Mesendoderm (in vitro differentiated cells): ENCODE data around the gene WSB1.

Experiments
- DNase-seq: peaks from one replicate; pipeline ENCODE4 v3.0.0; 2013
- H2AK5ac ChIP-seq: 2 replicates; pipeline ENCODE4 v1.6.1; 2013; ENCODE audit warnings: low read length, inconsistent platforms
- H2BK120ac ChIP-seq: 2 replicates; pipeline ENCODE4 v1.6.1; 2013; ENCODE audit warnings: low read depth, mild to moderate bottlenecking, low read length, moderate library complexity, mixed read lengths
- H2BK15ac ChIP-seq: replicated peaks from 2 replicates; pipeline ENCODE4 v1.6.1; 2013; ENCODE audit warnings: low read depth, mild to moderate bottlenecking, moderate library complexity
- H2BK5ac ChIP-seq: 2 replicates; pipeline ENCODE4 v1.6.1; 2013; ENCODE audit warnings: low read length, inconsistent platforms
- H3K18ac ChIP-seq: 2 replicates; pipeline ENCODE4 v1.6.1; 2013; ENCODE audit warnings: mild to moderate bottlenecking, low read length, mixed read lengths
- H3K23ac ChIP-seq: one replicate; pipeline ENCODE4 v1.6.1; 2013; ENCODE audit warnings: low read length
- H3K27ac ChIP-seq: 2 replicates; pipeline ENCODE4 v1.5.1; 2013; ENCODE audit warnings: low read depth, mild to moderate bottlenecking, inconsistent platforms, low read length, moderate library complexity
- H3K27me3 ChIP-seq: 2 replicates; pipeline ENCODE4 v1.6.1; 2013; ENCODE audit warnings: low read length, control low read depth, mild to moderate bottlenecking, inconsistent platforms; ENCODE audit not compliant: insufficient read depth, poor library complexity
- H3K36me3 ChIP-seq: 2 replicates; pipeline ENCODE4 v1.6.1; 2013; ENCODE audit warnings: low read length, inconsistent platforms; ENCODE audit not compliant: control insufficient read depth, insufficient read depth
- H3K4ac ChIP-seq: one replicate; pipeline ENCODE4 v1.6.1; 2013; ENCODE audit warnings: low read depth, mild to moderate bottlenecking, low read length, moderate library complexity
- H3K4me1 ChIP-seq: 2 replicates; pipeline ENCODE4 v1.6.1; 2013; ENCODE audit warnings: low read depth, low read length, inconsistent platforms; ENCODE audit not compliant: control insufficient read depth
- H3K4me2 ChIP-seq: 2 replicates; pipeline ENCODE4 v1.6.1; 2013; ENCODE audit warnings: low read length
- H3K4me3 ChIP-seq: 2 replicates; pipeline ENCODE4 v1.5.1; 2013; ENCODE audit warnings: mild to moderate bottlenecking, low read length
- H3K56ac ChIP-seq: one replicate; pipeline ENCODE4 v1.6.1; 2013; ENCODE audit warnings: low read length
- H3K79me1 ChIP-seq: 2 replicates; pipeline ENCODE4 v1.6.1; 2013; ENCODE audit warnings: low read length, inconsistent platforms
- H3K79me2 ChIP-seq: 2 replicates; pipeline ENCODE4 v1.6.1; 2013; ENCODE audit warnings: mild to moderate bottlenecking, low read length; ENCODE audit not compliant: control insufficient read depth, insufficient read depth
- H3K9ac ChIP-seq: 2 replicates; pipeline ENCODE4 v1.6.1; 2013; ENCODE audit warnings: low read length, inconsistent platforms
- H4K5ac ChIP-seq: one replicate; pipeline ENCODE4 v1.6.1; 2013; ENCODE audit warnings: low read length
- H4K8ac ChIP-seq: one replicate; pipeline ENCODE4 v1.6.1; 2013; ENCODE audit warnings: low read depth, mild to moderate bottlenecking, control low read depth, low read length, moderate library complexity
- WGBS: extraction: QIAGEN DNeasy Blood & Tissue Kit; methylation state at CpG from one replicate; pipeline ENCODE4 v1.1.7; 2013; ENCODE audit warnings: low lambda C conversion rate, missing lambda C conversion rate; ENCODE audit not compliant: insufficient coverage; ENCODE audit errors: extremely low coverage; 5-methylcytosine and 5-hydroxymethylcytosine counted together

Gene WSB1

DNA sequence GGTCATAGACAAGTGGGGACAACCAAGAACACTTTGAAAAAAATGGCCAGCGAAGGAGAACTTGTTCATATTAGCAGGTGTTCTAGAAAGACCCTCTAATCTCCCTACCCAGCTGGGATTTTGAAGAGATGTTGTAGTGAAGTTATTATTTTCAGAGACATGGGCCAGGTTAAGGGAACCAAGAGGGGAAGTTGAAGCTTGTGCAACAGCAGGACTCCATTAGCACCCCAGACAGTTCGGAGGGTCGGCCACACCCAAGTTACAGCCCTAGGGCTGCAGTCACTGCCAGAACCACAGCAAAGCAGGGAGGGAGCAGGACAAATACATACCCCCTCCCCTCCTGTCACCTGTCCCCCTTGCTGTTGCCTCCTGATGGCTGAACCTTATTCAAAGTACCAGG, 42.3 kb downstream of the WSB1 start:
- Histone ChIP-seq H2BK15ac (no peak overlapping the region), H3K23ac (no peak overlapping the region), H3K56ac (no peak overlapping the region), H3K4ac (no peak overlapping the region), H2BK5ac (no peak overlapping the region), H3K79me1 (no peaks in the 10 kb centered on the region), H4K8ac (no peak overlapping the region), H3K4me1 (peaks cover 15% of the 10 kb centered on the region), H2BK120ac (no peak overlapping the region), H3K4me2 (no peak overlapping the region), H3K27ac (no peak overlapping the region), H3K4me3 (no peak overlapping the region), H3K18ac (no peak overlapping the region), H2AK5ac (no peak overlapping the region), H3K9ac (no peak overlapping the region), H3K36me3 (no peaks in the 10 kb centered on the region), H3K27me3 (no peaks in the 10 kb centered on the region), H3K79me2 (no peaks in the 10 kb centered on the region), H4K5ac (no peak overlapping the region)
- no CpG with 5 or more reads among the region's 3 CpGs for WGBS
- DNase-seq = no peak

DNA sequence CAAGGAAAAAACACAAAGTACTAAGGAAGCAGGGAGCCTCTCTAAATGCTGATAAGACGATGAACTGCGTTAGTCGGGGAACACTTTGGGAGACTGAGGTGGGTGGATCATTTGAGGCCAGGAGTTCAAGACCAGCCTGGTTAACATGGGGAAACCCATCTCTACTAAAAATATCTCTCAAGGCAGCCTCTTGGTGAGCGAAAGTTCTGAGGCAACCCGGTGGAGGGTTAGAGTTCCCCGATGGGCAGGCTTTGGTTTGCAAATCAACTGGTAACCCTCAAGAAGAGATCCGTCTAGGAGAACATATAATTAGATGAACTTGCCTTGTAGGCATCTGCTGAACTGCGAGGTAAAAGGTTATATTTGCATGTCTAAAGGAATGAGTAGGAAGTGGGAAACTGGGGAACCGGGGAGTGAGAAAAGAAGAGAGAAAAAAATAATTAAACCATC, 44.6 kb downstream of the WSB1 start:
- no peak overlapping the region for H2AK5ac ChIP-seq
- H3K79me1 ChIP-seq = no peaks in the 10 kb centered on the region
- peaks cover 17% of the 10 kb centered on the region for H3K4me1 ChIP-seq
- H3K36me3 ChIP-seq = no peaks in the 10 kb centered on the region
- no peak overlapping the region for H3K4ac ChIP-seq
- no peak overlapping the region for H4K8ac ChIP-seq
- H3K56ac ChIP-seq = peak overlapping the region; percentile 27
- no peak overlapping the region for H4K5ac ChIP-seq
- no peak overlapping the region for H2BK15ac ChIP-seq
- no peak overlapping the region for H3K9ac ChIP-seq
- no peak overlapping the region for H3K4me3 ChIP-seq
- H3K18ac ChIP-seq = peak overlapping the region; percentile 71
- no peak overlapping the region for H2BK5ac ChIP-seq
- H3K27me3 ChIP-seq = no peaks in the 10 kb centered on the region
- no peak overlapping the region for H3K23ac ChIP-seq
- H3K4me2 ChIP-seq = no peak overlapping the region
- H3K79me2 ChIP-seq = no peaks in the 10 kb centered on the region
- H2BK120ac ChIP-seq = peak overlapping the region; percentile 76
- H3K27ac ChIP-seq = no peak overlapping the region
- DNase-seq = no peak
- WGBS = no CpG with 5 or more reads among the region's 9 CpGs

DNA sequence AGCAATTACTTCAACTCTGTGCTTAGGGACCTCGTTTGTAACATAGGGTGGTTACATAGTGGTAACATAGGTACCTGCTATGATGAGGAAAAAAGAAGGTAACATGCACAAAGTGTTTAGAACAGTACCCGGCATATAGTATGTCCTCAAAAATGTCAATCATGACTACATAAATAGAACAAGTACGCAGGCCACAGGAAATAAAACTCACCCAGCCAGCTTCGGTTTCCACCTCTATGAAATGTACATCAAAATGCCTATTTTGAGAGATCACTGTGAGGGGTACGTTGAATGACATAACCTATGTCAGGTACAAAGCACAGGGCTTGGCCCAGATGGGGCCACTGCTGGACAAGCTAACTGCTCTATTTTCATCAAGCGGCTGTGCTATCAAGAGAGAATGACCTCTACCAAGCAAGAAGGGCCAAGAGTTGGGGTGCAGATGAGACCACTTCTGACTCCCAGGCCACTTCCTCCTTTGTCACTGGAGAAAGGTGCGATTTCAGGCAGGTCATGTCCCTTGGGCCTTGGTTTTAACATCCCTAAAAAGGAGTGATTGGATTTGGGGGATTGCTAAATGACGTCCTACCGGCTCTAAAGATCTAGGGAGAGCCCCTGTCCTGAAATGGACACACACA, 45.4 kb downstream of the WSB1 start:
- H3K4me3 ChIP-seq = no peak overlapping the region
- peak overlapping the region; percentile 24 for H2AK5ac ChIP-seq
- H2BK15ac ChIP-seq = no peak overlapping the region
- H4K8ac ChIP-seq = no peak overlapping the region
- H3K36me3 ChIP-seq = no peaks in the 10 kb centered on the region
- peak overlapping the region; percentile 71 for H3K18ac ChIP-seq
- peak overlapping the region; percentile 76 for H2BK120ac ChIP-seq
- H3K79me2 ChIP-seq = no peaks in the 10 kb centered on the region
- peaks cover 17% of the 10 kb centered on the region for H3K4me1 ChIP-seq
- no peak overlapping the region for H4K5ac ChIP-seq
- DNase-seq = no peak
- peak overlapping the region; percentile 51 for H2BK5ac ChIP-seq
- no CpG with 5 or more reads among the region's 9 CpGs for WGBS
- peak overlapping the region; percentile 42 for H3K56ac ChIP-seq
- H3K79me1 ChIP-seq = no peaks in the 10 kb centered on the region
- H3K9ac ChIP-seq = no peak overlapping the region
- peak overlapping the region; percentile 13 for H3K27ac ChIP-seq
- no peak overlapping the region for H3K23ac ChIP-seq
- H3K4me2 ChIP-seq = no peak overlapping the region
- peak overlapping the region; percentile 8 for H3K4ac ChIP-seq
- no peaks in the 10 kb centered on the region for H3K27me3 ChIP-seq

GRCh38 chr17:27339836-27340550, 46.1 kb downstream of the WSB1 start:
- Histone ChIP-seq H3K79me1 (no peaks in the 10 kb centered on the region), H2BK120ac (no peak overlapping the region), H2BK5ac (peak overlapping the region; percentile 92), H3K27me3 (no peaks in the 10 kb centered on the region), H2AK5ac (peak overlapping the region; percentile 24), H3K4me3 (no peak overlapping the region), H3K9ac (peak overlapping the region; percentile 20), H2BK15ac (no peak overlapping the region), H3K4me1 (peaks cover 19% of the 10 kb centered on the region), H3K56ac (peak overlapping the region; percentile 81), H4K5ac (no peak overlapping the region), H3K4ac (peak overlapping the region; percentile 8), H3K23ac (no peak overlapping the region), H3K18ac (peak overlapping the region; percentile 6), H3K27ac (peak overlapping the region; percentile 48), H4K8ac (no peak overlapping the region), H3K79me2 (no peaks in the 10 kb centered on the region), H3K36me3 (no peaks in the 10 kb centered on the region), H3K4me2 (no peak overlapping the region)
- no CpG with 5 or more reads among the region's 2 CpGs for WGBS
- peak; percentile 97 for DNase-seq

GRCh38 chr17:27340575-27340974, 46.7 kb downstream of the WSB1 start:
- H3K4ac ChIP-seq = peak overlapping the region; percentile 29
- no peaks in the 10 kb centered on the region for H3K27me3 ChIP-seq
- no peaks in the 10 kb centered on the region for H3K79me1 ChIP-seq
- H2BK120ac ChIP-seq = no peak overlapping the region
- H2AK5ac ChIP-seq = peak overlapping the region; percentile 66
- peak overlapping the region; percentile 92 for H2BK5ac ChIP-seq
- H3K18ac ChIP-seq = peak overlapping the region; percentile 11
- peak overlapping the region; percentile 68 for H4K5ac ChIP-seq
- H4K8ac ChIP-seq = no peak overlapping the region
- no peak overlapping the region for H3K4me2 ChIP-seq
- H3K4me1 ChIP-seq = peaks cover 19% of the 10 kb centered on the region
- H3K4me3 ChIP-seq = no peak overlapping the region
- WGBS = no CpG with 5 or more reads among the region's 7 CpGs
- H3K27ac ChIP-seq = peak overlapping the region; percentile 73
- H3K9ac ChIP-seq = peak overlapping the region; percentile 59
- DNase-seq = no peak
- no peak overlapping the region for H3K23ac ChIP-seq
- no peaks in the 10 kb centered on the region for H3K36me3 ChIP-seq
- peak overlapping the region; percentile 85 for H3K56ac ChIP-seq
- no peak overlapping the region for H2BK15ac ChIP-seq
- H3K79me2 ChIP-seq = no peaks in the 10 kb centered on the region
